HL-60 (cell line): ENCODE measurements around the gene UPK1B.

ENCODE experiments used
- POLR2AphosphoS5 ChIP-seq: IDR thresholded peaks from 2 replicates; pipeline ENCODE4 v1.6.1; 2012; ENCODE audit warnings: low read depth
- TF ChIP-seq, protein P1 (sequence below): IDR thresholded peaks from one replicate; pipeline ENCODE4 v1.5.1; 2011; ENCODE audit warnings: low read length, control low read depth, inconsistent platforms; ENCODE audit not compliant: insufficient read depth
- TF ChIP-seq, protein P2 (sequence below): IDR thresholded peaks from 2 replicates; pipeline ENCODE4 v1.6.1; 2012; ENCODE audit warnings: low read depth; ENCODE audit not compliant: insufficient replicate concordance

GRCh38 chr3:119211193-119211592 lies 37.8 kb downstream of the UPK1B start:
- TF ChIP-seq, protein P1, sequence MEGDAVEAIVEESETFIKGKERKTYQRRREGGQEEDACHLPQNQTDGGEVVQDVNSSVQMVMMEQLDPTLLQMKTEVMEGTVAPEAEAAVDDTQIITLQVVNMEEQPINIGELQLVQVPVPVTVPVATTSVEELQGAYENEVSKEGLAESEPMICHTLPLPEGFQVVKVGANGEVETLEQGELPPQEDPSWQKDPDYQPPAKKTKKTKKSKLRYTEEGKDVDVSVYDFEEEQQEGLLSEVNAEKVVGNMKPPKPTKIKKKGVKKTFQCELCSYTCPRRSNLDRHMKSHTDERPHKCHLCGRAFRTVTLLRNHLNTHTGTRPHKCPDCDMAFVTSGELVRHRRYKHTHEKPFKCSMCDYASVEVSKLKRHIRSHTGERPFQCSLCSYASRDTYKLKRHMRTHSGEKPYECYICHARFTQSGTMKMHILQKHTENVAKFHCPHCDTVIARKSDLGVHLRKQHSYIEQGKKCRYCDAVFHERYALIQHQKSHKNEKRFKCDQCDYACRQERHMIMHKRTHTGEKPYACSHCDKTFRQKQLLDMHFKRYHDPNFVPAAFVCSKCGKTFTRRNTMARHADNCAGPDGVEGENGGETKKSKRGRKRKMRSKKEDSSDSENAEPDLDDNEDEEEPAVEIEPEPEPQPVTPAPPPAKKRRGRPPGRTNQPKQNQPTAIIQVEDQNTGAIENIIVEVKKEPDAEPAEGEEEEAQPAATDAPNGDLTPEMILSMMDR, result no peak
- no peak for TF ChIP-seq POLR2AphosphoS5
- TF ChIP-seq, protein P2, sequence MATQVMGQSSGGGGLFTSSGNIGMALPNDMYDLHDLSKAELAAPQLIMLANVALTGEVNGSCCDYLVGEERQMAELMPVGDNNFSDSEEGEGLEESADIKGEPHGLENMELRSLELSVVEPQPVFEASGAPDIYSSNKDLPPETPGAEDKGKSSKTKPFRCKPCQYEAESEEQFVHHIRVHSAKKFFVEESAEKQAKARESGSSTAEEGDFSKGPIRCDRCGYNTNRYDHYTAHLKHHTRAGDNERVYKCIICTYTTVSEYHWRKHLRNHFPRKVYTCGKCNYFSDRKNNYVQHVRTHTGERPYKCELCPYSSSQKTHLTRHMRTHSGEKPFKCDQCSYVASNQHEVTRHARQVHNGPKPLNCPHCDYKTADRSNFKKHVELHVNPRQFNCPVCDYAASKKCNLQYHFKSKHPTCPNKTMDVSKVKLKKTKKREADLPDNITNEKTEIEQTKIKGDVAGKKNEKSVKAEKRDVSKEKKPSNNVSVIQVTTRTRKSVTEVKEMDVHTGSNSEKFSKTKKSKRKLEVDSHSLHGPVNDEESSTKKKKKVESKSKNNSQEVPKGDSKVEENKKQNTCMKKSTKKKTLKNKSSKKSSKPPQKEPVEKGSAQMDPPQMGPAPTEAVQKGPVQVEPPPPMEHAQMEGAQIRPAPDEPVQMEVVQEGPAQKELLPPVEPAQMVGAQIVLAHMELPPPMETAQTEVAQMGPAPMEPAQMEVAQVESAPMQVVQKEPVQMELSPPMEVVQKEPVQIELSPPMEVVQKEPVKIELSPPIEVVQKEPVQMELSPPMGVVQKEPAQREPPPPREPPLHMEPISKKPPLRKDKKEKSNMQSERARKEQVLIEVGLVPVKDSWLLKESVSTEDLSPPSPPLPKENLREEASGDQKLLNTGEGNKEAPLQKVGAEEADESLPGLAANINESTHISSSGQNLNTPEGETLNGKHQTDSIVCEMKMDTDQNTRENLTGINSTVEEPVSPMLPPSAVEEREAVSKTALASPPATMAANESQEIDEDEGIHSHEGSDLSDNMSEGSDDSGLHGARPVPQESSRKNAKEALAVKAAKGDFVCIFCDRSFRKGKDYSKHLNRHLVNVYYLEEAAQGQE, result no peak
